GM12878 (cell line): ENCODE results near the gene CDCP1.

Source experiments
- ATF2 ChIP-seq: IDR thresholded peaks from 2 replicates; pipeline ENCODE4 v1.6.1; 2012; ENCODE audit warnings: low read length, inconsistent platforms
- BHLHE40 ChIP-seq, 2 experiments: fragments of 450-650 bp in 1 of 2; IDR thresholded peaks; 2 replicates each; pipeline ENCODE4 v1.6.1; 2011 to 2017; ENCODE audit warnings: low read depth in 2 of 2, borderline replicate concordance in 1 of 2, improper control_type of control experiment in 1 of 2, low read length in 1 of 2, mild to moderate bottlenecking in 1 of 2
- CTCF ChIP-seq, 3 experiments: IDR thresholded peaks in 2 of 3; conservative IDR thresholded peaks in 1 of 3; 2 replicates each; pipeline ENCODE4 v1.5.1; 2011; ENCODE audit warnings: low read depth in 3 of 3, low read length in 3 of 3, mild to moderate bottlenecking in 3 of 3, control low read depth in 2 of 3, moderate library complexity in 2 of 3, inconsistent platforms in 1 of 3, mixed read lengths in 1 of 3; ENCODE audit not compliant: control insufficient read depth in 2 of 3, insufficient read depth in 1 of 3; ENCODE audit errors: extremely low read depth in 1 of 3
- E2F4 ChIP-seq: IDR thresholded peaks from 2 replicates; pipeline ENCODE4 v1.6.1; 2012; ENCODE audit warnings: low read depth, low read length, improper control_type of control experiment
- MTA2 ChIP-seq: fragments of 450-650 bp; IDR thresholded peaks from 2 replicates; pipeline ENCODE4 v1.6.1; 2016; ENCODE audit warnings: low read depth, mild to moderate bottlenecking, moderate library complexity
- POLR2AphosphoS2 ChIP-seq: IDR thresholded peaks from 2 replicates; pipeline ENCODE4 v1.6.1; 2011; ENCODE audit warnings: low read depth, mild to moderate bottlenecking, low read length, improper control_type of control experiment, moderate library complexity
- RAD21 ChIP-seq: IDR thresholded peaks from 2 replicates; pipeline ENCODE4 v1.6.1; 2011; ENCODE audit warnings: mild to moderate bottlenecking, low read depth, low read length, moderate library complexity; ENCODE audit not compliant: insufficient read depth
- TBL1XR1 ChIP-seq: IDR thresholded peaks from 2 replicates; pipeline ENCODE4 v1.6.1; 2012; ENCODE audit warnings: low read depth, low read length, improper control_type of control experiment
- ZNF24 ChIP-seq: fragments of 450-650 bp; IDR thresholded peaks from 2 replicates; pipeline ENCODE4 v1.6.1; 2017; ENCODE audit warnings: antibody characterized with exemption, mild to moderate bottlenecking

GRCh38 chr3:45139372-45140140 is 6.6 kb downstream of the CDCP1 start:
- TF ChIP-seq CTCF (IDR thresholded peaks at IDR 0.05 in 2 of 3, conservative IDR thresholded peaks at IDR 0.05 in 1 of 3; ENCODE audit: control insufficient read depth in 2 of 3, extremely low read depth in 1 of 3, insufficient read depth in 1 of 3, low read depth in 3 of 3, low read length in 3 of 3) (no peak), RAD21 (no peak), TBL1XR1 (no peak), ZNF24 (no peak), MTA2 (no peak), POLR2AphosphoS2 (no peak), E2F4 (no peak), ATF2 (no peak), BHLHE40 (IDR thresholded peaks at IDR 0.05; ENCODE audit: borderline replicate concordance in 1 of 2, low read depth in 2 of 2, low read length in 1 of 2) (no peak)
